Spleen (tissue), 11 donors: Measurements from ENCODE around the gene RHOF. TPM values are rescaled to one million over a fixed set of nuclear protein-coding genes. Genes with fewer than 3 reads are reported as not detected.
"Not testable (repeated sequence)": the region's sequence is repeated elsewhere in the genome, so short reads cannot be mapped to it uniquely, and the experiment has no call there.

Experiments used
- DNase-seq: peaks from one replicate; pipeline ENCODE4 v3.0.0-alpha.2; 2020
- H3K27ac ChIP-seq, 8 donors: fragments of 200-600 bp; sonication (generic) in 7 of 8; 1 replicate in 4 of 8; 2 replicates in 4 of 8; pipeline versions ENCODE4 v1.5.0 to v1.8.0; 2016 to 2021; ENCODE audit warnings: inconsistent platforms in 4 of 8, mild to moderate bottlenecking in 4 of 8, moderate library complexity in 1 of 8
- H3K27me3 ChIP-seq, 7 donors: fragments of 200-600 bp; sonication (generic) in 6 of 7; replicated peaks in 1 of 7; 1 replicate in 4 of 7; 2 replicates in 3 of 7; pipeline versions ENCODE4 v1.5.0 to v1.8.0; 2016 to 2021; ENCODE audit warnings: inconsistent platforms in 3 of 7, mild to moderate bottlenecking in 1 of 7
- H3K36me3 ChIP-seq, 6 donors: fragments of 200-600 bp; sonication (generic) in 5 of 6; 1 replicate in 4 of 6; 2 replicates in 2 of 6; pipeline versions ENCODE4 v1.5.0 to v1.8.0; 2016 to 2021; ENCODE audit warnings: inconsistent platforms in 2 of 6
- H3K4me1 ChIP-seq, 6 donors: fragments of 200-600 bp; sonication (generic) in 5 of 6; 1 replicate in 3 of 6; 2 replicates in 3 of 6; pipeline versions ENCODE4 v1.5.0 to v1.8.0; 2016 to 2021; ENCODE audit warnings: inconsistent platforms in 3 of 6
- H3K4me3 ChIP-seq, 8 donors: fragments of 200-600 bp; sonication (generic) in 7 of 8; 1 replicate in 4 of 8; 2 replicates in 4 of 8; pipeline versions ENCODE4 v1.5.0 to v1.8.0; 2016 to 2021; ENCODE audit warnings: inconsistent platforms in 4 of 8, mild to moderate bottlenecking in 4 of 8, moderate library complexity in 2 of 8
- H3K9me3 ChIP-seq, 8 donors: fragments of 200-600 bp; sonication (generic) in 7 of 8; 1 replicate in 4 of 8; 2 replicates in 4 of 8; pipeline versions ENCODE4 v1.5.0 to v1.8.0; 2016 to 2021; ENCODE audit warnings: inconsistent platforms in 4 of 8
- POLR2A ChIP-seq, 3 donors: fragments of 450-650 bp; IDR thresholded peaks; one replicate each; pipeline ENCODE4 v1.5.1; 2017; ENCODE audit warnings: antibody characterized with exemption in 3 of 3, mild to moderate bottlenecking in 1 of 3
- POLR2AphosphoS5 ChIP-seq, 3 donors: sonication (generic); formaldehyde crosslinking; IDR thresholded peaks; one replicate each; pipeline ENCODE4 v1.5.1; 2017; ENCODE audit warnings: antibody characterized with exemption in 3 of 3
- WGBS, 5 donors: extraction: QIAGEN DNeasy Blood & Tissue Kit in 3 of 5; methylation state at CpG; one replicate each; pipeline versions ENCODE4 v1.1.5 to v1.1.7; 2013 to 2018; 5-methylcytosine and 5-hydroxymethylcytosine counted together
- intact Hi-C: fragments of 100-400 bp; cut with DNase I; formaldehyde crosslinking; loops from one replicate; pipeline ENCODE4 v1.15.0; 2023; ENCODE audit warnings: low total_unique reads
- polyA plus RNA-seq, 3 donors: library from polyadenylated mRNA; stranded (reverse); fragments of 200-250 nt; gene quantifications; one replicate each; pipeline ENCODE4 v1.2.1, GENCODE V29; 2013
- total RNA-seq, 7 donors: library from RNA; depleted of rRNA in 3 of 7; stranded (reverse); fragments of >200 nt in 3 of 7; fragmentation: NEBNext Ultra II Directional in 4 of 7; extraction: Animal tissue kit (Norgen Biotek cat#: 25700) in 4 of 7; gene quantifications; one replicate each; pipeline versions ENCODE4 v1.1.0 to v1.2.1, GENCODE V29; 2016 to 2021
- TF ChIP-seq, protein P1 (sequence below), 11 experiments: fragments of 200-600 bp in 7 of 11; fragments of 450-650 bp in 4 of 11; sonication (generic) in 4 of 11; IDR thresholded peaks in 8 of 11; conservative IDR thresholded peaks in 3 of 11; 1 replicate in 7 of 11; 2 replicates in 4 of 11; pipeline versions ENCODE4 v1.4.0 to v1.8.0; 2016 to 2021; ENCODE audit warnings: antibody characterized with exemption in 11 of 11, inconsistent platforms in 4 of 11, mild to moderate bottlenecking in 1 of 11
- donor health status: healthy with polysubstance abuse.
- donor health status: DM: no; HTN: no; CAD: no; lungs with moderate emphysema.
- donor health status: DM: no; HTN: no; CAD: no.
- donor health status: Bipolar disorder and iron deficiency.
- donor health status: healthy.
- donor health status: DM: no; HTN: no; CAD: no.
- donor health status: DM: yes; HTN: yes; CAD: no.

RHOF gene
- total and polyA plus RNA-seq, 10 donors: 18.4 to 71.7 (median 52.6) TPM

DNA sequence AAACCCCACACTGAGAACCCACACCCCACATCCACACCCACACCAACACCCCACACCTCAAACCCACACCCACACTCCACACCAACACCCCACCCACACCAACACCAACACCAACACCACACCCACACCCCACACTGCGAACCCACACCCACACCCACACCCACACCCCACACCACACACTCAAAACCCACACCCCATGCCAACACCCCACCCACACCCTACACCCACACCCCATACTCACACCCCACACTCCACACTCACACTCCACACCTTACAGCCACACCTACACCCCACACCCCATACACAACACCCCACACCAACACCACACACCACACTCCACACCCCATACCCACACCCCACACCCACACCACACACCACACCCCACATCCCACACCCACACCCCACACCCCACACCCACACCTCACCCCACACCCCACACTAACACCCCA, 43.0 kb downstream of the RHOF start:
- Histone ChIP-seq H3K27me3 (no peaks in the 10 kb centered on the region), H3K36me3 (peaks cover 0 to 16% (median 0%) of the 10 kb centered on the region in 6 donors), H3K9me3 (no peaks in the 10 kb centered on the region), H3K27ac (peak overlapping the region in 1 of 8 donors; percentile 50), H3K4me3 (no peak overlapping the region), H3K4me1 (peaks cover 0 to 14% (median 10%) of the 10 kb centered on the region in 6 donors)
- WGBS, 5 donors: 0 to 80% (median 4%) methylated on average over 1 of the region's 1 CpG
- intact Hi-C loops: no loop called here
- DNase-seq: no peak
- TF ChIP-seq POLR2A (IDR thresholded peaks at IDR 0.05) (no peak), POLR2AphosphoS5 (IDR thresholded peaks at IDR 0.05) (no peak)
- TF ChIP-seq, protein P1, sequence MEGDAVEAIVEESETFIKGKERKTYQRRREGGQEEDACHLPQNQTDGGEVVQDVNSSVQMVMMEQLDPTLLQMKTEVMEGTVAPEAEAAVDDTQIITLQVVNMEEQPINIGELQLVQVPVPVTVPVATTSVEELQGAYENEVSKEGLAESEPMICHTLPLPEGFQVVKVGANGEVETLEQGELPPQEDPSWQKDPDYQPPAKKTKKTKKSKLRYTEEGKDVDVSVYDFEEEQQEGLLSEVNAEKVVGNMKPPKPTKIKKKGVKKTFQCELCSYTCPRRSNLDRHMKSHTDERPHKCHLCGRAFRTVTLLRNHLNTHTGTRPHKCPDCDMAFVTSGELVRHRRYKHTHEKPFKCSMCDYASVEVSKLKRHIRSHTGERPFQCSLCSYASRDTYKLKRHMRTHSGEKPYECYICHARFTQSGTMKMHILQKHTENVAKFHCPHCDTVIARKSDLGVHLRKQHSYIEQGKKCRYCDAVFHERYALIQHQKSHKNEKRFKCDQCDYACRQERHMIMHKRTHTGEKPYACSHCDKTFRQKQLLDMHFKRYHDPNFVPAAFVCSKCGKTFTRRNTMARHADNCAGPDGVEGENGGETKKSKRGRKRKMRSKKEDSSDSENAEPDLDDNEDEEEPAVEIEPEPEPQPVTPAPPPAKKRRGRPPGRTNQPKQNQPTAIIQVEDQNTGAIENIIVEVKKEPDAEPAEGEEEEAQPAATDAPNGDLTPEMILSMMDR (IDR thresholded peaks at IDR 0.05 in 8 of 11, conservative IDR thresholded peaks at IDR 0.05 in 3 of 11): no peak

- Histone ChIP-seq H3K4me3 (no peak overlapping the region), H3K9me3 (no peaks in the 10 kb centered on the region), H3K27ac (peak overlapping the region in 4 of 8 donors; percentile 18 to 47 (median 31)), H3K36me3 (peaks cover 0 to 12% (median 0%) of the 10 kb centered on the region in 6 donors), H3K27me3 (no peaks in the 10 kb centered on the region), H3K4me1 (peaks cover 0 to 14% (median 10%) of the 10 kb centered on the region in 6 donors)
- WGBS, 5 donors: 67 to 83% (median 75%) methylated on average over 10 of the region's 10 CpGs
- TF ChIP-seq, protein P1 (IDR thresholded peaks at IDR 0.05 in 8 of 11, conservative IDR thresholded peaks at IDR 0.05 in 3 of 11): no peak
- TF ChIP-seq POLR2AphosphoS5 (IDR thresholded peaks at IDR 0.05): no peak
- TF ChIP-seq POLR2A (IDR thresholded peaks at IDR 0.05): no peak
- intact Hi-C loops: no loop called here
- DNase-seq: no peak
Observed at GRCh38 chr12:121749267-121749666, 44.2 kb downstream of the RHOF start.

GRCh38 chr12:121748571-121749265, 44.8 kb downstream of the RHOF start:
- peak overlapping the region in 4 of 8 donors; percentile 23 to 47 (median 34) for H3K27ac ChIP-seq
- H3K36me3 ChIP-seq: peaks cover 0 to 12% (median 0%) of the 10 kb centered on the region in 6 donors
- 36 to 43% (median 38%) methylated on average over 17 of the region's 17 CpGs for WGBS, 5 donors
- H3K4me3 ChIP-seq: no peak overlapping the region
- H3K27me3 ChIP-seq: no peaks in the 10 kb centered on the region
- DNase-seq: no peak
- H3K4me1 ChIP-seq: peaks cover 0 to 14% (median 10%) of the 10 kb centered on the region in 6 donors
- no peaks in the 10 kb centered on the region for H3K9me3 ChIP-seq
- no peak for TF ChIP-seq POLR2A (IDR thresholded peaks at IDR 0.05)
- peak in 2 of 3 donors; percentile 59 to 70 for TF ChIP-seq POLR2AphosphoS5 (IDR thresholded peaks at IDR 0.05)
- intact Hi-C loops: no loop called here

GRCh38 chr12:121748218-121748570, 45.3 kb downstream of the RHOF start:
- intact Hi-C loops: no loop called here
- H3K36me3 ChIP-seq: peaks cover 0 to 12% (median 0%) of the 10 kb centered on the region in 6 donors
- no peak for DNase-seq
- peak overlapping the region in 4 of 8 donors; percentile 23 to 47 (median 34) for H3K27ac ChIP-seq
- no peaks in the 10 kb centered on the region for H3K27me3 ChIP-seq
- peaks cover 0 to 14% (median 10%) of the 10 kb centered on the region in 6 donors for H3K4me1 ChIP-seq
- TF ChIP-seq, protein P1 (IDR thresholded peaks at IDR 0.05 in 8 of 11, conservative IDR thresholded peaks at IDR 0.05 in 3 of 11): no peak
- TF ChIP-seq POLR2AphosphoS5 (IDR thresholded peaks at IDR 0.05) (no peak), POLR2A (IDR thresholded peaks at IDR 0.05) (no peak)
- H3K4me3 ChIP-seq: no peak overlapping the region
- 66 to 91% (median 71%) methylated on average over 12 to 13 of the region's 13 CpGs for WGBS, 5 donors
- H3K9me3 ChIP-seq: no peaks in the 10 kb centered on the region

DNA sequence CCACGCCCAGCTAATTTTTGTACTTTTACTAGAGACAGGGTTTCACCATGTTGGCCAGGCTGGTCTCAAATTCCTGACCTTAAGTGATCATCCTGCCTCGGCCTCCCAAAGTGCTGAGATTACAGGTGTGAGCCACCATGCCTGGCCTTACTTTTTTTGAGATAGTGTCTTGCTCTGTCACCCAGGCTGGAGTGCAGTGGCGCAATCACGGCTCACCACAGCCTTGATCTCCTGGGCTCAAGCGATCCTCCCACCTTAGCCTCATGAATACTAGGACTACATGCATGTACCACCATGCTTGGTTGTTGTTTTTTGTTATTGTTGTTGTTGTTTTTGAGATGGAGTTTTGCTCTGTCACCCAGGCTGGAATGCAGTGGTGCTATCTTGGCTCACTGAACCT, 47.9 kb downstream of the RHOF start:
- H3K27me3 ChIP-seq, H3K27ac ChIP-seq, H3K4me3 ChIP-seq, intact Hi-C loops, H3K9me3 ChIP-seq, DNase-seq, H3K36me3 ChIP-seq: not testable (repeated sequence)
- H3K4me1 ChIP-seq: peaks cover 0 to 14% (median 10%) of the 10 kb centered on the region in 6 donors
- 93 to 99% (median 94%) methylated on average over 5 of the region's 5 CpGs for WGBS, 5 donors
